GM06990 (cell line): Measurements from ENCODE around the gene PXDC1.
"Not testable (repeated sequence)": the region's sequence is repeated elsewhere in the genome, so short reads cannot be mapped to it uniquely, and the experiment has no call there.

Source experiments
- DNase-seq: peaks from one replicate; pipeline ENCODE4 v3.0.0-alpha.2; 2011; ENCODE audit not compliant: insufficient read length; ENCODE audit errors: extremely low read depth
- H3K27me3 ChIP-seq: replicated peaks from 2 replicates; pipeline ENCODE4 v1.6.0; 2011; ENCODE audit warnings: low read length; ENCODE audit not compliant: control insufficient read depth, insufficient read depth
- H3K36me3 ChIP-seq: 2 replicates; pipeline ENCODE4 v1.5.1; 2011; ENCODE audit warnings: low read length; ENCODE audit not compliant: control insufficient read depth, insufficient read depth
- H3K4me3 ChIP-seq: replicated peaks from 2 replicates; pipeline ENCODE4 v1.5.1; 2011; ENCODE audit warnings: low read depth, mild to moderate bottlenecking, control low read depth, low read length
- CTCF ChIP-seq: IDR thresholded peaks from 2 replicates; pipeline ENCODE4 v1.5.1; 2011; ENCODE audit warnings: low read length, control low read depth, mild to moderate bottlenecking, inconsistent platforms; ENCODE audit not compliant: insufficient read depth, poor library complexity, severe bottlenecking

PXDC1 gene

GRCh38 chr6:3773678-3774298 lies 22.3 kb upstream of the PXDC1 start:
- TF ChIP-seq CTCF = no peak
- Histone ChIP-seq H3K4me3 (no peak overlapping the region), H3K36me3 (no peaks in the 10 kb centered on the region), H3K27me3 (no peaks in the 10 kb centered on the region)
- DNase-seq = no peak

- H3K4me3 ChIP-seq, DNase-seq, H3K27me3 ChIP-seq, H3K36me3 ChIP-seq: not testable (repeated sequence)
Observed at GRCh38 chr6:3772127-3772999, 20.9 kb upstream of the PXDC1 start.

- H3K36me3 ChIP-seq = no peaks in the 10 kb centered on the region
- no peak for DNase-seq
- no peaks in the 10 kb centered on the region for H3K27me3 ChIP-seq
- TF ChIP-seq CTCF = no peak
- H3K4me3 ChIP-seq = no peak overlapping the region
Observed at GRCh38 chr6:3771407-3772011, 20.0 kb upstream of the PXDC1 start.

- no peak for TF ChIP-seq CTCF
- no peaks in the 10 kb centered on the region for H3K27me3 ChIP-seq
- DNase-seq = no peak
- no peak overlapping the region for H3K4me3 ChIP-seq
- H3K36me3 ChIP-seq = no peaks in the 10 kb centered on the region
Observed at GRCh38 chr6:3770023-3770720, 18.7 kb upstream of the PXDC1 start.

- Histone ChIP-seq H3K4me3 (no peak overlapping the region), H3K27me3 (no peaks in the 10 kb centered on the region), H3K36me3 (no peaks in the 10 kb centered on the region)
- no peak for DNase-seq
- TF ChIP-seq CTCF = no peak
Observed at GRCh38 chr6:3769610-3770009, 18.1 kb upstream of the PXDC1 start.

- no peak for DNase-seq
- no peak for TF ChIP-seq CTCF
- H3K4me3 ChIP-seq = no peak overlapping the region
- H3K27me3 ChIP-seq = no peaks in the 10 kb centered on the region
- H3K36me3 ChIP-seq = no peaks in the 10 kb centered on the region
Observed at GRCh38 chr6:3768502-3768901, 17.0 kb upstream of the PXDC1 start.

GRCh38 chr6:3767483-3767882 lies 16.0 kb upstream of the PXDC1 start:
- H3K27me3 ChIP-seq, H3K4me3 ChIP-seq, DNase-seq, H3K36me3 ChIP-seq: not testable (repeated sequence)
